H1 (cell line): ENCODE data around the gene TRAP1. TPM values are rescaled to one million over a fixed set of nuclear protein-coding genes. Genes with fewer than 3 reads are reported as not detected.

Source experiments
- CTCF ChIA-PET: fragments of 300-600 bp; sonication (Branson Sonifier 250); formaldehyde crosslinking; loops from one replicate; lab custom pipeline; 2021; ENCODE audit not compliant: partially characterized antibody; lab: Charles Lee
- POLR2A ChIA-PET: fragments of 300-600 bp; sonication (Branson Sonifier 250); formaldehyde crosslinking; loops from one replicate; lab custom pipeline; 2021; ENCODE audit warnings: inconsistent platforms; ENCODE audit not compliant: partially characterized antibody; lab: Charles Lee
- DNase-seq, 2 experiments: peaks; one replicate each; pipeline versions ENCODE4 v3.0.0 to v3.0.0-alpha.2; 2010 to 2022; ENCODE audit warnings: low spot score in 2 of 2, low read depth in 1 of 2, mixed read lengths in 1 of 2
- FAIRE-seq: peaks from 2 replicates; lab custom pipeline; 2011; peaks lifted over from hg19 to GRCh38; lab: Jason Lieb, UNC
- H2AFZ ChIP-seq: 2 replicates; pipeline ENCODE4 v1.8.1; 2012; ENCODE audit warnings: low read length, inconsistent platforms
- H2AK5ac ChIP-seq: 2 replicates; pipeline ENCODE4 v1.6.1; 2013; ENCODE audit warnings: low read depth, low read length
- H2BK120ac ChIP-seq: replicated peaks from 2 replicates; pipeline ENCODE3; 2013; ENCODE audit warnings: low read depth, low read length, inconsistent platforms
- H2BK12ac ChIP-seq: 2 replicates; pipeline ENCODE4 v1.6.1; 2013; ENCODE audit warnings: low read depth, low read length
- H2BK15ac ChIP-seq: 2 replicates; pipeline ENCODE4 v1.6.1; 2013; ENCODE audit warnings: low read length
- H2BK20ac ChIP-seq: 2 replicates; pipeline ENCODE4 v1.6.1; 2013; ENCODE audit warnings: low read length
- H2BK5ac ChIP-seq: 2 replicates; pipeline ENCODE4 v1.6.1; 2013; ENCODE audit warnings: low read depth, low read length
- H3K14ac ChIP-seq: 2 replicates; pipeline ENCODE4 v1.6.1; 2013; ENCODE audit warnings: inconsistent platforms; ENCODE audit not compliant: insufficient read length
- H3K18ac ChIP-seq: 2 replicates; pipeline ENCODE4 v1.6.1; 2013; ENCODE audit warnings: low read length; ENCODE audit errors: extremely low read depth
- H3K23ac ChIP-seq: 2 replicates; pipeline ENCODE4 v1.6.1; 2013; ENCODE audit warnings: inconsistent platforms; ENCODE audit not compliant: insufficient read length
- H3K23me2 ChIP-seq: 2 replicates; pipeline ENCODE4 v1.6.1; 2013; ENCODE audit warnings: low read depth, low read length
- H3K27ac ChIP-seq: 2 replicates; pipeline ENCODE4 v1.6.1; 2011; ENCODE audit warnings: low read depth, low read length, inconsistent platforms
- H3K27me3 ChIP-seq, 4 experiments: replicated peaks in 1 of 4; 1 replicate in 1 of 4; 2 replicates in 3 of 4; pipeline versions ENCODE4 v1.6.1 to v1.8.1; 2011 to 2013; ENCODE audit warnings: low read length in 3 of 4, mild to moderate bottlenecking in 3 of 4, inconsistent platforms in 2 of 4, mixed read lengths in 2 of 4, moderate library complexity in 1 of 4; ENCODE audit not compliant: control insufficient read depth in 3 of 4, insufficient read depth in 3 of 4; ENCODE audit errors: extremely low read depth in 1 of 4
- H3K36me3 ChIP-seq, 4 experiments: 2 replicates each; pipeline versions ENCODE4 v1.6.1 to v1.8.1; 2011 to 2013; ENCODE audit warnings: mild to moderate bottlenecking in 4 of 4, low read length in 3 of 4, moderate library complexity in 2 of 4, control low read depth in 1 of 4, inconsistent platforms in 1 of 4; ENCODE audit not compliant: insufficient read depth in 4 of 4, control insufficient read depth in 2 of 4
- H3K4ac ChIP-seq: replicated peaks from 2 replicates; pipeline ENCODE3; 2013; ENCODE audit warnings: low read length, low read depth, mixed read lengths, inconsistent platforms; ENCODE audit not compliant: insufficient read length
- H3K4me1 ChIP-seq, 4 experiments: replicated peaks in 1 of 4; 1 replicate in 1 of 4; 2 replicates in 3 of 4; pipeline versions ENCODE4 v1.6.1 to v1.8.1; 2011 to 2013; ENCODE audit warnings: low read length in 3 of 4, inconsistent platforms in 2 of 4, mixed read lengths in 1 of 4; ENCODE audit not compliant: insufficient read depth in 4 of 4, control insufficient read depth in 3 of 4
- H3K4me2 ChIP-seq, 2 experiments: 2 replicates each; pipeline versions ENCODE4 v1.6.1 to v1.8.1; 2011 to 2013; ENCODE audit warnings: low read depth in 2 of 2, low read length in 2 of 2, control low read depth in 1 of 2, inconsistent platforms in 1 of 2, mild to moderate bottlenecking in 1 of 2; ENCODE audit not compliant: insufficient read depth in 1 of 2
- H3K4me3 ChIP-seq, 4 experiments: fragments of 200-600, 300-600 bp in 1 of 4; sonication (generic), shearing (Covaris generic), sonication (Bioruptor Twin) in 1 of 4; 2 replicates each; pipeline versions ENCODE4 v1.5.1 to v1.8.1; 2011 to 2016; ENCODE audit warnings: low read length in 4 of 4, low read depth in 3 of 4, control low read depth in 2 of 4, inconsistent platforms in 2 of 4, mild to moderate bottlenecking in 2 of 4, mixed read lengths in 1 of 4, moderate library complexity in 1 of 4; ENCODE audit not compliant: insufficient read depth in 2 of 4; ENCODE audit errors: extremely low read depth in 1 of 4
- H3K56ac ChIP-seq: replicated peaks from 2 replicates; pipeline ENCODE3; 2013; ENCODE audit warnings: low read depth, mild to moderate bottlenecking, mixed read lengths, low read length, inconsistent platforms; ENCODE audit not compliant: insufficient read length
- H3K79me1 ChIP-seq: 2 replicates; pipeline ENCODE4 v1.6.1; 2013; ENCODE audit warnings: low read depth, low read length, control low read depth
- H3K79me2 ChIP-seq, 2 experiments: 2 replicates each; pipeline versions ENCODE4 v1.6.1 to v1.8.1; 2012 to 2013; ENCODE audit warnings: low read length in 2 of 2, mild to moderate bottlenecking in 2 of 2, inconsistent platforms in 1 of 2; ENCODE audit not compliant: insufficient read depth in 2 of 2, control insufficient read depth in 1 of 2
- H3K9ac ChIP-seq, 4 experiments: replicated peaks in 1 of 4; 1 replicate in 1 of 4; 2 replicates in 3 of 4; pipeline versions ENCODE4 v1.6.1 to v1.8.1; 2011 to 2013; ENCODE audit warnings: low read depth in 3 of 4, low read length in 3 of 4, control low read depth in 2 of 4, mild to moderate bottlenecking in 2 of 4, moderate library complexity in 2 of 4, inconsistent platforms in 1 of 4; ENCODE audit errors: extremely low read depth in 1 of 4
- H3K9me3 ChIP-seq, 2 experiments: 2 replicates each; pipeline versions ENCODE4 v1.6.1 to v1.8.1; 2012 to 2013; ENCODE audit warnings: mild to moderate bottlenecking in 2 of 2, moderate library complexity in 2 of 2, control low read depth in 1 of 2, inconsistent platforms in 1 of 2, low read depth in 1 of 2, low read length in 1 of 2, mixed read lengths in 1 of 2; ENCODE audit not compliant: insufficient read depth in 2 of 2
- H4K20me1 ChIP-seq, 2 experiments: replicated peaks in 1 of 2; 2 replicates each; pipeline versions ENCODE3 to v1.8.1; 2011 to 2013; ENCODE audit warnings: inconsistent platforms in 2 of 2, low read length in 2 of 2, mild to moderate bottlenecking in 1 of 2; ENCODE audit not compliant: insufficient read depth in 2 of 2, control insufficient read depth in 1 of 2
- H4K5ac ChIP-seq: 2 replicates; pipeline ENCODE4 v1.6.1; 2013; ENCODE audit warnings: low read length, low read depth, mixed read lengths, inconsistent platforms; ENCODE audit not compliant: insufficient read length
- H4K8ac ChIP-seq: 2 replicates; pipeline ENCODE4 v1.8.0; 2013; ENCODE audit warnings: mild to moderate bottlenecking, moderate library complexity, low read length, inconsistent platforms; ENCODE audit not compliant: insufficient read depth; ENCODE audit errors: extremely low read depth
- H4K91ac ChIP-seq: replicated peaks from 2 replicates; pipeline ENCODE3; 2013; ENCODE audit warnings: low read length, mixed read lengths, inconsistent platforms; ENCODE audit not compliant: insufficient read length
- ATF2 ChIP-seq: IDR thresholded peaks from 2 replicates; pipeline ENCODE4 v1.6.1; 2012; ENCODE audit warnings: low read length, inconsistent platforms
- ATF3 ChIP-seq: IDR thresholded peaks from 2 replicates; pipeline ENCODE4 v1.6.1; 2011; ENCODE audit warnings: low read depth, mild to moderate bottlenecking, low read length; ENCODE audit not compliant: insufficient read depth
- BACH1 ChIP-seq: IDR thresholded peaks from 2 replicates; pipeline ENCODE4 v1.6.1; 2012; ENCODE audit warnings: low read length, improper control_type of control experiment
- CEBPB ChIP-seq: IDR thresholded peaks from 2 replicates; pipeline ENCODE4 v1.6.1; 2012; ENCODE audit warnings: low read depth, low read length
- CHD2 ChIP-seq: IDR thresholded peaks from 2 replicates; pipeline ENCODE4 v1.6.1; 2012; ENCODE audit warnings: low read length, improper control_type of control experiment
- HDAC6 ChIP-seq: IDR thresholded peaks from one replicate; pipeline ENCODE4 v1.7.1; 2012; ENCODE audit warnings: low read depth, mild to moderate bottlenecking, inconsistent platforms, low read length, moderate library complexity
- SAP30 ChIP-seq: fragments of 300-600 bp; sonication (generic); IDR thresholded peaks from 2 replicates; pipeline ENCODE4 v1.7.1; 2012; ENCODE audit warnings: low read length, moderate library complexity, mild to moderate bottlenecking, inconsistent platforms; ENCODE audit not compliant: insufficient read depth, insufficient replicate concordance
- YY1 ChIP-seq: IDR thresholded peaks from 2 replicates; pipeline ENCODE4 v1.6.1; 2011; ENCODE audit warnings: low read depth, mild to moderate bottlenecking, low read length
- ZNF274 ChIP-seq: IDR thresholded peaks from 2 replicates; pipeline ENCODE4 v1.7.0; 2012; ENCODE audit warnings: low read length, borderline replicate concordance; ENCODE audit errors: extremely low read depth
- WGBS, 2 experiments: shearing (Covaris generic) in 1 of 2; methylation state at CpG; one replicate each; pipeline versions ENCODE4 v1.1.6 to v1.1.7; 2013 to 2015; ENCODE audit warnings: low lambda C conversion rate in 2 of 2, mixed read lengths in 2 of 2, inconsistent platforms in 1 of 2, low coverage in 1 of 2, missing lambda C conversion rate in 1 of 2; ENCODE audit not compliant: insufficient replicate concordance in 2 of 2, insufficient coverage in 1 of 2, insufficient read length in 1 of 2; ENCODE audit errors: extremely low coverage in 1 of 2, missing lambda C conversion rate in 1 of 2; 5-methylcytosine and 5-hydroxymethylcytosine counted together
- polyA plus RNA-seq, 7 experiments: library from polyadenylated mRNA; depleted of rRNA in 3 of 7; stranded (reverse) in 5 of 7; unstranded in 2 of 7; fragments of >200 nt in 5 of 7; fragments of 200-250 nt in 2 of 7; gene quantifications; 1 replicate in 5 of 7; 2 replicates in 1 of 7; 4 replicates in 1 of 7; pipeline versions ENCODE4 v1.2.1 to v1.2.3, GENCODE V29; 2011 to 2013; ENCODE audit warnings: missing spikeins in 2 of 7, mixed read lengths in 2 of 7
- total RNA-seq: library from RNA; stranded (reverse); fragmentation: NEBNext Ultra II Directional; extraction: Animal tissue kit (Norgen Biotek cat#: 25700); gene quantifications from 2 replicates; pipeline ENCODE4 v1.2.1, GENCODE V29; 2021

The TRAP1 gene
- total and polyA plus RNA-seq, 2 of the 8 experiments (the other 6 are each of a cell fraction or from before 2014, with no cell fraction given) = 215 to 283 TPM

GRCh38 chr16:3687021-3687420 is 30.3 kb downstream of the TRAP1 start:
- no peak for FAIRE-seq
- Histone ChIP-seq H3K9ac (no peak overlapping the region), H4K5ac (no peak overlapping the region), H4K91ac (no peak overlapping the region), H2BK5ac (no peak overlapping the region), H3K4me2 (no peak overlapping the region), H3K9me3 (no peaks in the 10 kb centered on the region), H3K23me2 (no peaks in the 10 kb centered on the region), H3K4me1 (no peaks in the 10 kb centered on the region), H3K79me1 (no peaks in the 10 kb centered on the region), H2BK120ac (no peak overlapping the region), H2BK20ac (no peak overlapping the region), H3K4me3 (no peak overlapping the region), H3K23ac (no peak overlapping the region), H2BK12ac (no peak overlapping the region), H3K79me2 (0 out of 4 replicates have a peak, but pooled peaks cover 0 to 2% of the 10 kb centered on the region in 2 experiments), H4K8ac (no peak overlapping the region), H3K27ac (no peak overlapping the region), H2AFZ (no peak overlapping the region), H3K36me3 (peaks cover 23 to 54% (median 40%) of the 10 kb centered on the region in 4 experiments), H3K4ac (no peak overlapping the region), H2AK5ac (no peak overlapping the region), H3K14ac (no peak overlapping the region), H3K18ac (no peak overlapping the region), H3K56ac (no peak overlapping the region), H2BK15ac (no peak overlapping the region), H3K27me3 (no peaks in the 10 kb centered on the region), H4K20me1 (peaks cover 9 to 11% of the 10 kb centered on the region in 2 experiments)
- POLR2A ChIA-PET = interaction anchor here (2.1 kb wide), 1 partner anchor 11 kb away, joined by 7 read pairs; no protein-coding TSS in a partner anchor
- 86% methylated on average over 7 of the region's 7 CpGs; no CpG with 5 or more reads in 1 of the 2 experiments for WGBS, 2 experiments
- no peak for DNase-seq
- TF ChIP-seq CHD2 = no peak
- no peak for TF ChIP-seq ATF3
- TF ChIP-seq ZNF274 = no peak
- TF ChIP-seq CEBPB = no peak
- no peak for TF ChIP-seq YY1
- no peak for TF ChIP-seq SAP30
- TF ChIP-seq BACH1 = no peak
- TF ChIP-seq ATF2 = no peak
- TF ChIP-seq HDAC6 = no peak
- CTCF ChIA-PET = interaction anchor here (0.9 to 3.4 kb wide), 5 partner anchors 9 to 33 kb away, joined by 3 to 15 read pairs (median 3); partner anchors contain the start of gene DNASE1
